Measurements from ENCODE around the gene WDR20. TPM values are rescaled to one million over a fixed set of nuclear protein-coding genes. Genes with fewer than 3 reads are reported as not detected.

WDR20 gene
- total and polyA plus RNA-seq, 7 donors: 11.4 to 26.8 (median 20.6) TPM

GRCh38 chr14:102215576-102216250 lies 76.0 kb downstream of the WDR20 start:
- no peaks in the 10 kb centered on the region for H3K27me3 ChIP-seq (ENCODE audit: insufficient read depth in 3 of 3, low read length in 2 of 3)
- H3K4me3 ChIP-seq: no peak overlapping the region
- H3K36me3 ChIP-seq (ENCODE audit: insufficient read depth in 1 of 2, low read depth in 1 of 2): peaks cover 0 to 9% of the 10 kb centered on the region in 2 donors
- intact Hi-C loops (cut with DNase I): no loop called here
- no peak for TF ChIP-seq CTCF (IDR thresholded peaks at IDR 0.05)
- peak in 2 of 4 donors; percentile 3 to 4 for ATAC-seq
- DNase-seq: peak in 1 of 2 donors; percentile 52
- peaks cover 35% of the 10 kb centered on the region for H3K4me1 ChIP-seq
- no peak overlapping the region for H3K27ac ChIP-seq
- H3K9me3 ChIP-seq: no peaks in the 10 kb centered on the region
- 78 to 86% (median 85%) methylated on average over 20 of the region's 20 CpGs for WGBS, 3 donors

DNA sequence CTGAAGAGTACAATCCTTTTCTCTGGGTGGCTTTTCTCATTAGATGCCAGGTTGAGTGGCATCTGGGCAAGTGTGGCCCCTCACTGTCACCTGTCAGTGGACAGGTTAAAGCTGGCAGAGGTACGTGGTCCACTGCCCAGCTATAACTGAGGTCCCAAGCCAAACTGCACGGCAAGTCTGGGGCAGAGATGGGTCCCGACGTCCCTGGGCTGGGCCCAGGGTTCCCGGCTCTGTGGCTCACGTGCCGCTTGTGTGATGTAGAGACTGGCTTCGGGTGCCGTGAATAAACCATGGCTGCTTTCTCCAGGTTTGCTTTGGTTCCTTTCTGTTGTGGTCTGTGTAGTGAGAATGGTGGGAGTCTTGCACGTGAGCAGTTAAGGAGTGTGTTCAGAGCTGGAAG lies 77.7 kb downstream of the WDR20 start:
- ATAC-seq (no peak), DNase-seq (no peak)
- Histone ChIP-seq H3K27ac (no peak overlapping the region), H3K9me3 (no peaks in the 10 kb centered on the region), H3K4me1 (peaks cover 35% of the 10 kb centered on the region), H3K36me3 (ENCODE audit: insufficient read depth in 1 of 2, low read depth in 1 of 2) (peaks cover 0 to 7% of the 10 kb centered on the region in 2 donors), H3K4me3 (no peak overlapping the region), H3K27me3 (ENCODE audit: insufficient read depth in 3 of 3, low read length in 2 of 3) (no peaks in the 10 kb centered on the region)
- no peak for TF ChIP-seq CTCF (IDR thresholded peaks at IDR 0.05)
- intact Hi-C loops (cut with DNase I): no loop called here
- WGBS, 3 donors: 92 to 96% (median 93%) methylated on average over 10 of the region's 10 CpGs

GRCh38 chr14:102217987-102218421 lies 78.3 kb downstream of the WDR20 start:
- Histone ChIP-seq H3K4me1 (peaks cover 35% of the 10 kb centered on the region), H3K4me3 (no peak overlapping the region), H3K9me3 (no peaks in the 10 kb centered on the region), H3K36me3 (ENCODE audit: insufficient read depth in 1 of 2, low read depth in 1 of 2) (peaks cover 0 to 9% of the 10 kb centered on the region in 2 donors), H3K27me3 (ENCODE audit: insufficient read depth in 3 of 3, low read length in 2 of 3) (no peaks in the 10 kb centered on the region), H3K27ac (no peak overlapping the region)
- intact Hi-C loops (cut with DNase I): no loop called here
- no peak for ATAC-seq
- TF ChIP-seq CTCF (IDR thresholded peaks at IDR 0.05): no peak
- no peak for DNase-seq
- WGBS, 3 donors: 73 to 82% (median 75%) methylated on average over 14 of the region's 14 CpGs

- ATAC-seq (peak; percentile 40 to 58 (median 54)), DNase-seq (no peak)
- Histone ChIP-seq H3K36me3 (ENCODE audit: insufficient read depth in 1 of 2, low read depth in 1 of 2) (peaks cover 0 to 16% of the 10 kb centered on the region in 2 donors), H3K27ac (no peak overlapping the region), H3K9me3 (no peaks in the 10 kb centered on the region), H3K27me3 (ENCODE audit: insufficient read depth in 3 of 3, low read length in 2 of 3) (no peaks in the 10 kb centered on the region), H3K4me1 (peaks cover 35% of the 10 kb centered on the region), H3K4me3 (no peak overlapping the region)
- TF ChIP-seq CTCF (IDR thresholded peaks at IDR 0.05): no peak
- 25 to 44% (median 38%) methylated on average over 16 of the region's 16 CpGs for WGBS, 3 donors
- intact Hi-C loops (cut with DNase I): no loop called here
These were observed 79.0 kb downstream of the WDR20 start for GRCh38 chr14:102218688-102219087.

- intact Hi-C loops (cut with DNase I): no loop called here
- no peaks in the 10 kb centered on the region for H3K9me3 ChIP-seq
- H3K4me1 ChIP-seq: peaks cover 35% of the 10 kb centered on the region
- ATAC-seq (no peak), DNase-seq (no peak)
- peaks cover 0 to 20% of the 10 kb centered on the region in 2 donors for H3K36me3 ChIP-seq (ENCODE audit: insufficient read depth in 1 of 2, low read depth in 1 of 2)
- H3K27me3 ChIP-seq (ENCODE audit: insufficient read depth in 3 of 3, low read length in 2 of 3): no peaks in the 10 kb centered on the region
- H3K27ac ChIP-seq: no peak overlapping the region
- no peak overlapping the region for H3K4me3 ChIP-seq
- 85 to 93% (median 87%) methylated on average over 16 of the region's 16 CpGs for WGBS, 3 donors
- no peak for TF ChIP-seq CTCF (IDR thresholded peaks at IDR 0.05)
These were observed 79.6 kb downstream of the WDR20 start for GRCh38 chr14:102219316-102219715.

Data from psoas muscle (tissue), 8 donors.